Ovary (tissue), 9 donors: Measurements from ENCODE around the gene KCNQ5. TPM values are rescaled to one million over a fixed set of nuclear protein-coding genes. Genes with fewer than 3 reads are reported as not detected.

Source experiments
- DNase-seq, 5 donors: peaks; one replicate each; pipeline ENCODE4 v3.0.0-alpha.2; 2019 to 2020
- H3K27ac ChIP-seq, 2 donors: fragments of 200-600 bp; one replicate each; pipeline versions ENCODE4 v1.5.1 to v1.8.0; 2019 to 2022
- H3K27me3 ChIP-seq: fragments of 200-600 bp; one replicate; pipeline ENCODE4 v1.8.0; 2022
- H3K36me3 ChIP-seq: fragments of 200-600 bp; sonication (generic); one replicate; pipeline ENCODE4 v1.5.1; 2019
- H3K4me1 ChIP-seq: one replicate; pipeline ENCODE4 v1.8.1; 2013; ENCODE audit warnings: mild to moderate bottlenecking, moderate library complexity; ENCODE audit not compliant: insufficient read depth
- H3K4me3 ChIP-seq: fragments of 200-600 bp; sonication (generic); one replicate; pipeline ENCODE4 v1.5.1; 2017
- H3K9me3 ChIP-seq, 2 donors: fragments of 200-600 bp in 1 of 2; sonication (generic) in 1 of 2; one replicate each; pipeline versions ENCODE4 v1.5.1 to v1.8.1; 2013 to 2019; ENCODE audit warnings: mild to moderate bottlenecking in 1 of 2, moderate library complexity in 1 of 2
- EP300 ChIP-seq: sonication (generic); formaldehyde crosslinking; IDR thresholded peaks from one replicate; pipeline ENCODE4 v1.6.1; 2017; ENCODE audit warnings: antibody characterized with exemption
- POLR2A ChIP-seq: fragments of 450-650 bp; IDR thresholded peaks from one replicate; pipeline ENCODE4 v1.6.1; 2017; ENCODE audit warnings: antibody characterized with exemption, mild to moderate bottlenecking, moderate library complexity
- whole genome bisulfite sequencing, 3 donors: extraction: QIAGEN DNeasy Blood & Tissue Kit in 1 of 3; methylation state at CpG; one replicate each; pipeline versions ENCODE4 v1.1.5 to v1.1.7; 2013 to 2017; 5-methylcytosine and 5-hydroxymethylcytosine counted together
- intact Hi-C, 4 donors: fragments of 100-400 bp; cut with DNase I; formaldehyde crosslinking; loops; one replicate each; pipeline versions ENCODE4 v1.11.0 to v1.15.1; 2022 to 2023
- polyA plus RNA-seq, 2 donors: library from polyadenylated mRNA; stranded (reverse); fragments of 200-250 nt in 1 of 2; fragments of 350-450 nt in 1 of 2; fragmentation: Illumina TruSeq in 1 of 2; extraction: RNeasy Lipid Tissue Mini Kit (QIAGEN cat#74804) in 1 of 2; gene quantifications; one replicate each; pipeline ENCODE4 v1.2.3, GENCODE V29; 2013 to 2014
- total RNA-seq, 7 donors: library from RNA; depleted of rRNA in 2 of 7; stranded (reverse); fragments of >200 nt in 2 of 7; fragmentation: NEBNext Ultra II Directional in 3 of 7; extraction: Animal tissue kit (Norgen Biotek cat#: 25700) in 3 of 7; gene quantifications; one replicate each; pipeline versions ENCODE4 v1.1.0 to v1.2.4, GENCODE V29; 2016 to 2023
- TF ChIP-seq, protein P1 (sequence below), 3 donors: fragments of 450-650 bp in 2 of 3; fragments of 200-600 bp in 1 of 3; IDR thresholded peaks; one replicate each; pipeline versions ENCODE4 v1.5.1 to v1.8.0; 2016 to 2022; ENCODE audit warnings: antibody characterized with exemption in 3 of 3, mild to moderate bottlenecking in 1 of 3
- donor health status: DM: no; HTN: no; CAD: no; lungs with moderate emphysema.
- donor health status: DM: no; HTN: no; CAD: no.
- donor health status: Bipolar disorder and iron deficiency.
- donor health status: DM: yes; HTN: yes; CAD: no.
- donor health status: DM: no; HTN: no; CAD: no.
- donor health status: DM: yes; HTN: yes; CAD: no.

Gene KCNQ5
- total and polyA plus RNA-seq, 9 donors, result 0.02 to 0.80 (median 0.15) TPM; not detected in 2

- intact Hi-C loops, result no loop called here
- DNase-seq, result no peak
- Histone ChIP-seq H3K9me3 (no peaks in the 10 kb centered on the region), H3K27ac (no peak overlapping the region), H3K36me3 (no peaks in the 10 kb centered on the region), H3K4me3 (no peak overlapping the region), H3K4me1 (no peaks in the 10 kb centered on the region), H3K27me3 (no peaks in the 10 kb centered on the region)
- TF ChIP-seq, protein P1, sequence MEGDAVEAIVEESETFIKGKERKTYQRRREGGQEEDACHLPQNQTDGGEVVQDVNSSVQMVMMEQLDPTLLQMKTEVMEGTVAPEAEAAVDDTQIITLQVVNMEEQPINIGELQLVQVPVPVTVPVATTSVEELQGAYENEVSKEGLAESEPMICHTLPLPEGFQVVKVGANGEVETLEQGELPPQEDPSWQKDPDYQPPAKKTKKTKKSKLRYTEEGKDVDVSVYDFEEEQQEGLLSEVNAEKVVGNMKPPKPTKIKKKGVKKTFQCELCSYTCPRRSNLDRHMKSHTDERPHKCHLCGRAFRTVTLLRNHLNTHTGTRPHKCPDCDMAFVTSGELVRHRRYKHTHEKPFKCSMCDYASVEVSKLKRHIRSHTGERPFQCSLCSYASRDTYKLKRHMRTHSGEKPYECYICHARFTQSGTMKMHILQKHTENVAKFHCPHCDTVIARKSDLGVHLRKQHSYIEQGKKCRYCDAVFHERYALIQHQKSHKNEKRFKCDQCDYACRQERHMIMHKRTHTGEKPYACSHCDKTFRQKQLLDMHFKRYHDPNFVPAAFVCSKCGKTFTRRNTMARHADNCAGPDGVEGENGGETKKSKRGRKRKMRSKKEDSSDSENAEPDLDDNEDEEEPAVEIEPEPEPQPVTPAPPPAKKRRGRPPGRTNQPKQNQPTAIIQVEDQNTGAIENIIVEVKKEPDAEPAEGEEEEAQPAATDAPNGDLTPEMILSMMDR (IDR thresholded peaks at IDR 0.05), result no peak
- TF ChIP-seq EP300 (no peak), POLR2A (no peak)
- 82 to 87% (median 84%) methylated on average over 5 of the region's 5 CpGs for WGBS, 3 donors
These were observed 120.3 kb downstream of the KCNQ5 start for GRCh38 chr6:72742001-72742673.

- no peak for DNase-seq
- no peaks in the 10 kb centered on the region for H3K27me3 ChIP-seq
- WGBS, 3 donors, result 73 to 81% (median 75%) methylated on average over 2 of the region's 2 CpGs
- H3K27ac ChIP-seq, result no peak overlapping the region
- TF ChIP-seq POLR2A, result no peak
- TF ChIP-seq EP300, result no peak
- TF ChIP-seq, protein P1 (IDR thresholded peaks at IDR 0.05), result no peak
- H3K9me3 ChIP-seq, result no peaks in the 10 kb centered on the region
- no peaks in the 10 kb centered on the region for H3K36me3 ChIP-seq
- H3K4me1 ChIP-seq, result no peaks in the 10 kb centered on the region
- intact Hi-C loops, result no loop called here
- no peak overlapping the region for H3K4me3 ChIP-seq
These were observed 124.4 kb downstream of the KCNQ5 start for GRCh38 chr6:72746276-72746675.

DNA sequence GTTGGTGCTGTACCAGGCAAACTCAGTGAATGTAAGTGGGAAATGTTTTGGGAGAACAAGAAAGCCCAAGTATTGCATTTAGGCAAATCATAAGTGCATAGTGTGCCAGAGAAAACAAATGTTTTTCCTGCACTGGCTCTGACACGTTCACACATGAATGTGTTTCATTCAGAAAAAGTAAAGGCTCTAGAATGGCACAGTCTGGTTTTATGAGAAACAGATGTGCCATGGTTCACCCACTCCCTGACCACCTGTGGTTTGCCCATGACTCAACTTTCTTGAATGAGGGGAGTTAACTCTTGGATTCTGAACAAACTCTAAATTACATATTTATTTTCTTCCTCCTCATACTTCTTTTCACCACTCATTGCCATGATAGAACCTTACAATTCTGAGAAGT lies 126.9 kb downstream of the KCNQ5 start:
- no peak for DNase-seq
- Histone ChIP-seq H3K27me3 (no peaks in the 10 kb centered on the region), H3K36me3 (no peaks in the 10 kb centered on the region), H3K9me3 (no peaks in the 10 kb centered on the region), H3K4me1 (no peaks in the 10 kb centered on the region), H3K27ac (no peak overlapping the region), H3K4me3 (no peak overlapping the region)
- intact Hi-C loops, result no loop called here
- WGBS, 3 donors, result 0 to 17% (median 14%) methylated on average over 1 of the region's 1 CpG
- no peak for TF ChIP-seq EP300
- no peak for TF ChIP-seq POLR2A
- TF ChIP-seq, protein P1 (IDR thresholded peaks at IDR 0.05), result no peak

DNA sequence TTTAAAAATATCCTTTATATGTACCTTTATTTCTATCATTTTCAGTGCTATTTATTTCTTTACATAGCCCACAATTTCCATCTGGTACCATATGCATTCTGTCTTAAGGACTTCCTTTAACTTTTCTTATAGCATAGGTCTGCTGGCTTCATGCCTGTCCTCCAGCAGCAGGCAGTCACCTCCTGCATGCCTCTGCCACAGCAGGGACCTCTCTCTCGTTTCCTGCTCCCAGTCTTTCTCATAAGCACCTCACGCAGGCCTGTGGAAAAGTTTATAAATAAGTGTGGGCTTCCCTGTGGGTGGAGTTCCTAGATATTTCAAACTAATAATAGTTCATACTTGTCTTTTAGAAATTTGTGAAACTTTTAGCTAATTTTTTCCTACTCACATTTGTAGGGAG lies 133.9 kb downstream of the KCNQ5 start:
- Histone ChIP-seq H3K4me3 (no peak overlapping the region), H3K4me1 (no peaks in the 10 kb centered on the region), H3K27me3 (no peaks in the 10 kb centered on the region), H3K27ac (no peak overlapping the region), H3K36me3 (no peaks in the 10 kb centered on the region), H3K9me3 (no peaks in the 10 kb centered on the region)
- no peak for DNase-seq
- TF ChIP-seq POLR2A, result no peak
- TF ChIP-seq EP300, result no peak
- TF ChIP-seq, protein P1 (IDR thresholded peaks at IDR 0.05), result no peak
- intact Hi-C loops, result no loop called here
- WGBS, 3 donors, result 46 to 48% (median 47%) methylated on average over 2 of the region's 2 CpGs
